ENCODE data around the gene ADARB1.

DNA sequence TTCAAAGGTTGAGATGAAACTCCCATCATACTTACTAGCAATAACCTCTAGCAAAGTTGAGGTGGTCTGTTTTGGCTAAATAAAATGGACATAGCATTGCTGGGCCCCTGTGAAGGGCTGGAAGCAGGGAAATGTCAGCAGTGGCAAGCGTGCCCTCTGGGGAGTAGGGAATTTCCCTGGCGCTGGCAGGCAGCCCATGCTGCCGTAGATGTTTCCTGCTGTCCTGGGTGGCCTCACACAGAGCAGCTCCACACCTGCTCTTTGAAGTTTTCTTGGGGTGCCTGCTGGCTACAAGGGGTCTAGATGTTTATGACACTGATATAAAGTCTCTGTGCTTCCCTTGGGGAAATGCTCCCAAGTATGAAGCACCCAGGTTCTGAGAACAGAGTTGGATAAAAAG, 30.2 kb downstream of the ADARB1 start:
- TF ChIP-seq, protein P1, sequence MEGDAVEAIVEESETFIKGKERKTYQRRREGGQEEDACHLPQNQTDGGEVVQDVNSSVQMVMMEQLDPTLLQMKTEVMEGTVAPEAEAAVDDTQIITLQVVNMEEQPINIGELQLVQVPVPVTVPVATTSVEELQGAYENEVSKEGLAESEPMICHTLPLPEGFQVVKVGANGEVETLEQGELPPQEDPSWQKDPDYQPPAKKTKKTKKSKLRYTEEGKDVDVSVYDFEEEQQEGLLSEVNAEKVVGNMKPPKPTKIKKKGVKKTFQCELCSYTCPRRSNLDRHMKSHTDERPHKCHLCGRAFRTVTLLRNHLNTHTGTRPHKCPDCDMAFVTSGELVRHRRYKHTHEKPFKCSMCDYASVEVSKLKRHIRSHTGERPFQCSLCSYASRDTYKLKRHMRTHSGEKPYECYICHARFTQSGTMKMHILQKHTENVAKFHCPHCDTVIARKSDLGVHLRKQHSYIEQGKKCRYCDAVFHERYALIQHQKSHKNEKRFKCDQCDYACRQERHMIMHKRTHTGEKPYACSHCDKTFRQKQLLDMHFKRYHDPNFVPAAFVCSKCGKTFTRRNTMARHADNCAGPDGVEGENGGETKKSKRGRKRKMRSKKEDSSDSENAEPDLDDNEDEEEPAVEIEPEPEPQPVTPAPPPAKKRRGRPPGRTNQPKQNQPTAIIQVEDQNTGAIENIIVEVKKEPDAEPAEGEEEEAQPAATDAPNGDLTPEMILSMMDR (IDR thresholded peaks at IDR 0.05; ENCODE audit: poor library complexity), result no peak
- no peak for TF ChIP-seq EZH2 (IDR thresholded peaks at IDR 0.05; ENCODE audit: borderline replicate concordance)
- no peak for TF ChIP-seq EZH2phosphoT487 (IDR thresholded peaks at IDR 0.05; ENCODE audit: low read depth, severe bottlenecking, unreplicated experiment)
